HG03342 (cell line): ENCODE results near the gene TRABD2B.

Experiments
- ATAC-seq: cut with Tn5 transposase; IDR thresholded peaks from one replicate; pipeline ENCODE4 v1.9.1; 2021; ENCODE audit warnings: mild to moderate bottlenecking, moderate library complexity; ENCODE audit not compliant: unreplicated experiment

TRABD2B gene

GRCh38 chr1:47997289-47998200 is at the start of gene TRABD2B:
TSS of gene TRABD2B (minus strand) at chr1:47997385.
- peak; percentile 79 for ATAC-seq

DNA sequence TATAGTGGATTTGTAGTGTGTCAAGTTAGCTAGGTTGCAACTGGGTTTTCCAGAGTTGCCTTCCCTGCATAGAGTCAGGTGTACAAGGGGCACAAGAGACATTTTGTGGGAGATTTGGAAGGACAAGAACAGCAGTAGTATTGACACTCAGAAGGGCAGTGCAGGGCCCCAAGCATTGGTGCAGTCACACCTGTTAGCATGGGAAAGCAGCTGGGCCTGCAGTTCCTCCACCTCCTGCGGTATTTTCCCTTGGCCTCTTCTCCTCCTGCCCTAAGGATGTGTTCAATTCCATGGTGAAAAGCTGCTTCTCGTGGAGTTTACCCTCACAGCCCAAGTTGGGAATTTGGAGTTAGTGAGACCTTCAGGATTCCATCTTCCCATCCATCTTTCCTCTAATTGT is 47.1 kb upstream of the TRABD2B start:
- ATAC-seq: no peak

DNA sequence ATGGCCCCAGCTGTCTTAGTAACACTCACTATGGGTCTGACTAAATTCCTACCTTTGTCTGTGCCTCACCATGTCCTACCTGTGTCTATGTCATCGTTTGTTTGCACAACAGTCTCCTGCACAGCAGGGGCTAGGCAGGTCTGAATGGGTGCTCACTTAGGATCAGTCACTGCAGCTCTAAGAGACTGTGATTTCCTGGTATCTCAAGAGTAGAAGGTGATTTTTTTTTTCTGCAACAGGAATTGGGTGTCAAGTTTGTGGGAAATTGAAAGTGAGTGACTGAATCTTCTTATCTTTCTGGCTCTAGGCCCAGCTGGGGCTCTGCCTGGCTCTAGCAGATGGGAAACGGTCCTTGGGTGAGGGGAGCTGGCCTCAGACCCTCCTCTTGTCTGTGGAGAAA is 46.4 kb upstream of the TRABD2B start:
- no peak for ATAC-seq

DNA sequence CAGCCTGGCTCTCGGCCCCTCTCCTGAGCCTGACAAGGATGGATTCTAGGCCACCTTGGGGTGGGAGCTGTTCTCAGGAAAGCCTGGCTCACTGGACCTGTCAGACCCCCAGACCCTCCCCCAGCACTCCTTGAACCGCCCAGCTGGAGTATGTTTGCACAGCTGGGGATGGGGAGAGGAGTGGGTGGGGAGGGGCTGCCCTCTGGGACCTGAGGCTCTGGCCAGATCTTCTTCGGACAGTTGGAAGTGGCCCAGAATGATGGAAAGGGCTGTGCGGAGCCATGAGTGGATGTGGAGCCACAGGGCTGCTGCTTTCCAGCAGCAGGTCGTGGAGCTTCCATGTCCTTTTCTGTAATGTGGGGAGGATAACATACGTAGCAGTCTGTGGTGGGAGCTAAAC is 43.0 kb upstream of the TRABD2B start:
- no peak for ATAC-seq

DNA sequence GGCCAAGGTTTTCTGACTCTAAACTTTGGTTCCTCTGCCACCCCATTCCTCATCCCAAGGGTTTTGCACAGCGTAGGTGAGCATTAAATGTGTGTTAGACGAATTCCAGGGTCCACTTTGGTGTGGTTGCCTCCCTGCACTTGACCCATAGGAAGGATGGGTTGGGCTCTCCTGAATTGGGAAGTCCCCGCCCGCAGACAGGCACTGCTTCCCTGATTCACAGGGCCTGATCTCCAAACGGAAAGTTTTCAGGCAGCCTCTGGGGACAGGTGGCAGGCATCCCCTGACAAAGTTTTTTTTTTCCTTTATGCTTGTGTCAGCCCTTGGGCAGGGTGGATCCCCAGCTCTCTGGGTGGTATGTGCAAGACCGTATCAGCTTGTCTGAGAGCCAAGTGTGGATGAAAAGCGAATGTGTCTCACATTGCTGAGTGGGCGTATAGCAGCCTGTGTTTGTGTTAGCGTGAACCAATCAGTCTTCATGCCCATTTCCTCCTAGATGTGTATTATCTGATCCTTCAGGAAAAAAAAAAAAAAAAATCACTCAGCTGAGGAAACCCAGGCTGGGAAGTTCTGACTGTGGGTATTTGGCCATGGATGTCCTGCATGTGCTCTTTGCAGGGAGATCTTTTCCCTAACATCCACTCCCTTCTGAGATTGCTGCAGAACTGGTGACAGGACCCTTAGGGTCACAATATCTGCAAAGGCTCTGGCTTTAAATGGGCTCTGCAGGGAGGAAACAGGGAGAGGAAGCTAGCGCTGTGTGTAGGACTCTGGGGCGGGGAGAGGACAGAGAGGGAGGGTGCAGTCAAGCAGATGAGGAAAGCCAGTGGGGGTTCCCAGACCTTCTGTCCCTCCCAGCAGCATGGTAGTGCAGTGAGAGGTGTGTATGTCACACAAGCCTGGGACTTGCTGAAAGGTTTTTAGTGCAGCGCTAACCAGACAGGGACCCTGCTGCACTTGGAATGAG is 42.2 kb upstream of the TRABD2B start:
- peak; percentile 61 for ATAC-seq

GRCh38 chr1:48038270-48038767 is 41.1 kb upstream of the TRABD2B start:
- ATAC-seq: no peak

DNA sequence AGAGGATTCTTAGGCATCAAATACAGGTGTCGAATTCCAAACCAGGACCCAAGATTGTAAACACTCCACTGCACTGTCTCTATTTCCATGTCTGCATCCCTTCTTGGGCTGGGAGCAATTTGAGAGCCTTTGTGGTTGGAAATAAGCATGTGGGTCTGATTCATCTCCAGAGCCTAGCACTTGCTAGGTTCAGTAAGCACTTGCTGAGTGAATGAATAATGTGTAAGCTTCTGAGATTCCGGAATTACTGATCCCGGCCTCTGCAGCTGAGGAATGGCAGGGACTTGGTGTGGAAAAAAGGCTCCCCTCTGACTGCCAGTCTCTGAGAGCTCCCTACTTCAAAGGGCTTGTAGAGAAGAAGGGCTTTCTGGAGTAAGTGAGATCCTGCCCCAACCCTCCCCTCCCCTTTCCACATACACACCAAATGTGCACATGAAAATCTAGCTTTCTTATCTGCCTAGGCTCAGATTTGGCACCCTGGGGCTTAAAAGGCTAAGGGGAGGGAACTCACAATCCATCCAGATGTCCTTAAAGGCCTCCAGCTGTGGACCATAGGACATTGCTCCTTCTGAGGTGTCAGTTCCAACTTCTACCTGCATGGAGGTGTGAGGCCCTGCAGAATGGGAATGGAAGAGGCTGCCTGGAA is 39.6 kb upstream of the TRABD2B start:
- ATAC-seq: no peak

DNA sequence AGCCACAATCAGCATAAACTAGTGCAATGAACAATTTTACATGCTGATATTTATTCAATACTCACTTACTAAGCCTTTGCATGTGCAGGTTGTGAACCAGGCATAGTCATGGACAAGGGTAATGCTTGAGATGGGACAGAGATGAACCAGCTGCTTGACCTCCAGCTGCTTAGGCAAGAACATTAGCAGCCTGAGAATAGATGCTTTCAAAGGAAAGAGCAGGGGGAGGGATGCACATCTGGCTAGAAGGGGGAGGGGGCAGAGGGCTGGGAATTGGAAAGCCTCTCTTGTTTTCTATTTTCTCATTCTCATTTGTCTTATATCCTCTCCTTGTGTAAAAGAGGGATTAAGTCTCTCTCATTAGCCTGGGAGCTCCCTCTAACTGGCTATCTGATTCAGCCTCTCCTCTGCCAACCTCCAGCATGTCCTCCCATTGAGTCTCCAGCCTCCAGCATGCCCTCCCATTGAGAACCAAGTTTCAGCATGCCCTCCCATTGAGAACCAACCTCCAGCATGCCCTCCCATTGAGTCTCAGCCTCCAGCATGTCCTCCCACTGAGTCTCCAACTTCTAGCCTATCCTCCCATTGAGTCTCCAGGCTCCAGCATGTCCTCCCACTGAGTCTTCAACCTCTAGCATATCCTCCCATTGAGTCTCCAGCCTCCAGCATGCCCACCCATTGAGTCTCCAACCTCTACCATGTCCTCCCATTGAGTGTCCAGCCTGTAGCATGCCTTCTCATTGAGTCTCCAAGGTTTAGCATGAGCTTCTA is 38.4 kb upstream of the TRABD2B start:
- ATAC-seq: no peak

DNA sequence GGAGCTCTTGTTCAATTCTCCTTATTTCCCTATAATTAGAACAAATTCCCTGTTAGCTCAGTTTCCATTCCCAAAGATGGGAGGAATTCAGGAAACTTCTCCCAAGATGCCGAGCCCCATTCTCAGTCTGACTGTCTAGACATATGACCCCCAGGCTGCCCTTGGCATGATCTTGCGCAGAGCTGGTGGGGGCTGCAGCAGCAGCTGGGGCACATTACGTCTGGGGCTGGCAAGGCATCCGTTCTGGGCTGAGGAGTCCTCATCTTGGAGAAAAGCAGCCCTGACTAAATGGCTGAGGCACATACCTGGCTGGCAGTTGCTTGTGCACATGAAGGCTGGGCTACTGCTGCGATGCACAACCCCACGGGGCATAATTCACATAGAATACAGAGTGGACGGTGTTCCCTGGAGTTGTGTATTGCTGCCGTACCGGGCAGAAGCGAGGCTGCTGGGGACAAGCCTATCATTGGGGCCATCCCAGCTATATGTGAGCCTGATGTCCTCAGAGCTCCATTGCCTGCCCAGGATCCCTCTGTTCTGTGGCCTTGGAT is 36.4 kb upstream of the TRABD2B start:
- ATAC-seq: no peak

- no peak for ATAC-seq
These were observed 34.5 kb upstream of the TRABD2B start for GRCh38 chr1:48031676-48032075.

- ATAC-seq: no peak
These were observed 33.6 kb upstream of the TRABD2B start for GRCh38 chr1:48030696-48031365.

DNA sequence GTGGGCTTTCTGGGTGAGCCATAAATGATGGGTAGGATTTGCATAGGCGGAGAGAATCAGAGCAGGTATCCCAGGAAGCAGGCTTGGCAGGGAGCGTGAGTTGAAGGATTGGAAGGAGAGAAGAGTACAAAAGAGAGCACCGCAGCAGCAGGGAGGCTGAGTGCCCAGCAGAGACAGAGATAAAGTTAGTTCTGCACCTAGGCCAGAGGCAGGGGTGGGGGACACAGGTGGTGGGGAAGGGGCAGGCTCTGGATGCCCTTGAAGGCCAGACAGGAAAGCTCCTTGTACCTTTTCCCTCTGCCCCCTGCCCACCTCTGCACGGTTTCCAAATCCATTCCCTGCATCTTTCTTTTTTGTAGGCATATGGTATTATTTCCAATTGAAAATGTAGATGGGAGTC is 33.0 kb upstream of the TRABD2B start:
- ATAC-seq: no peak

DNA sequence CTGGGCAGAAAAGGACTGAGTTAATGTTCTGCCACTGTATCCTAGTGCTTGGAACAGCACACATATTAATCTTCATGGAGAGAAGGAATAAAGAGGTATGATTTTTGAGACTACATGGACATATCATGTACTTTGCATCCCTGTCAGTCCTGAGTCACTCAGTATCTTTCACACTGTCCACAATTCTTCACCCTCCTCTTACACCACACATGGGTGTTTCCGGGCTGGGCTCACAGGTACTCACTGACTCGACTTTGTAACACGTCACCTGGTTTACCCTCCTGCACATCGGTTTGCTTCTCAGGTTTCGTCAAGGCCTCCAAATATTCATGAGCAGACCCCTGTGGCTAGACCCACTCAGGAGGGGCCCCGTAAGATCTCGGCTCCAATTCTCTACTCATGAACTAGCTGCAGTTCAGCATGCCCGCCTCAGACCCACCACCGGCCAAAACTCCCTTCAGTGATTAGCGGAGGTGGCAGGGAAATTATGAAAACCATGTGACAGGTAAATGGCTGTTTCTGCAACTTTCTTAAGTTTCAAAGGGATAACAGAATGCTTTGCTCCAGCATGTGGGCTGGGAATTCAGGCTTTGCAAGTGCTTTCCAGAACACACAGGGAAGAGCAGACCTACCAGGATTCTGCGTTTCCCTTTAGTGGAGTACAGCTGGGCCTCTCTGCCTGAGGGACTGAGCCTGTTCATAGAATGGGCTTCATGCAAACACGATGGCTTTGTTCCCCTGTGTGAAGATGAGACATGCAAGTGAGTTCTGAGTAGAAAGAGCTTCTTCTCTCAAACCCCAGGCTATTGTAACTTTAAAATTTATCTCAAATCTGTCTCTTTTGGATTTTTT is 31.3 kb upstream of the TRABD2B start:
- ATAC-seq: no peak

- ATAC-seq: no peak
These were observed 30.3 kb upstream of the TRABD2B start for GRCh38 chr1:48027533-48027835.

DNA sequence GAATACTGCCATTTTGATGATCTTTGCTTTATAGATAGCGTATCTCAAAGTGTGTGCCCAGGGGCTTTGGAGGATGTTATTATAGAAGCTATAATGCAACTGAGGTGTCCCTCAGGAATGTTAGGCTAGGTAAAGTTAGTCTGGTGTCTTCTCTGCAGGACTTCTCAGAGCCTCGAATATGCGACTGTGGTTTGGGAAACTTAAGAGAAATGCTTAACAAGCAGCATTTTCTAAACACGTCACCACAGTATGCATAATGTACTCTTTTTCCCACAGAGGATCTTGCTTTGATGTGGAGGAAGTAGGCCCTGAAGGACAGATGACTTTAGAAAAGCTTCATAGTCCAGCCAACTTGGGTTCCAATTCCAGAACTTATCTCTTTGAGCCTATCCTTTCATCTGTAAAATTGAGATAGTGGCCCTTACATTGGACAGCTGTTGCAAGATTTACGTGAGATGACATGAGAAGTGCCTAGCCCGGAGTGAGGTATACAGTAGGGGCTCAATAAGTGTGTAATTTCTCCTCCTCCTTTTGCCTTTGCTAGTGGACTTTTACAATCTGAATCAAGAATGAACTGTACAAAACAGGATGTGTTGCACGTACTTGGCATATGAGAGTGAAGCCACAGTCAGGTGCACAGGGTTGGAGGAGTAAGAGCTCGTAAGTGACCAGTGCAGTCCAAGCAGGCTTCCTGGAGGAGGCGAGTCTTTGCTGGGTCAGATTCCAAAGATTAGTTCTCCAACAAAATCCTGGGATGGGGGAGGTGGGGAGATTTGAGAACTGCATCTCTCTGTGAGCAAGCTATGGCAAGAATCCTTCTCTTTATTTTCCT is 29.7 kb upstream of the TRABD2B start:
- no peak for ATAC-seq

GRCh38 chr1:48026275-48026674 is 29.1 kb upstream of the TRABD2B start:
- no peak for ATAC-seq

GRCh38 chr1:48025076-48025475 is 27.9 kb upstream of the TRABD2B start:
- no peak for ATAC-seq

- no peak for ATAC-seq
These were observed 26.3 kb upstream of the TRABD2B start for GRCh38 chr1:48023488-48023887.
